K562 (cell line): ENCODE results near the gene OPA3. TPM values are rescaled to one million over a fixed set of nuclear protein-coding genes. Genes with fewer than 3 reads are reported as not detected.

Source experiments
- BRD9 ChIP-seq: fragments of 450-650 bp; IDR thresholded peaks from 2 replicates; pipeline ENCODE4 v1.6.1; 2018; ENCODE audit warnings: low read depth; ENCODE audit not compliant: partially characterized antibody
- CBX3 ChIP-seq, 2 experiments: IDR thresholded peaks; 1 replicate in 1 of 2; 2 replicates in 1 of 2; pipeline ENCODE4 v1.6.1; 2012; ENCODE audit warnings: inconsistent platforms in 2 of 2, low read length in 2 of 2, borderline replicate concordance in 1 of 2, control low read depth in 1 of 2
- CCNT2 ChIP-seq: IDR thresholded peaks from 2 replicates; pipeline ENCODE4 v1.6.1; 2011; ENCODE audit warnings: borderline replicate concordance, low read depth, mild to moderate bottlenecking, moderate library complexity, mixed read lengths, low read length; ENCODE audit not compliant: insufficient read length; ENCODE audit errors: extremely low read depth
- CHD2 ChIP-seq: IDR thresholded peaks from 2 replicates; pipeline ENCODE4 v1.6.1; 2011; ENCODE audit warnings: low read depth, low read length
- CREB1 ChIP-seq, 2 experiments: sonication (generic) in 1 of 2; formaldehyde crosslinking in 1 of 2; IDR thresholded peaks; 2 replicates each; pipeline versions ENCODE4 v1.6.1 to v1.8.0; 2012 to 2022; ENCODE audit warnings: inconsistent platforms in 1 of 2, mild to moderate bottlenecking in 1 of 2, missing genetic modification reagents in 1 of 2, moderate library complexity in 1 of 2
- ETV1 ChIP-seq: fragments of 450-650 bp; conservative IDR thresholded peaks from 2 replicates; pipeline ENCODE4 v1.6.1; 2016; ENCODE audit warnings: missing genetic modification characterization, control low read depth, low read depth, missing compliant biosample characterization
- GTF2B ChIP-seq: IDR thresholded peaks from 2 replicates; pipeline ENCODE4 v1.6.1; 2011; ENCODE audit not compliant: insufficient read length; ENCODE audit errors: extremely low read depth
- IRF2 ChIP-seq: sonication (generic); formaldehyde crosslinking; IDR thresholded peaks from 2 replicates; pipeline ENCODE4 v1.8.1; 2022; ENCODE audit warnings: mild to moderate bottlenecking, missing genetic modification reagents
- MITF ChIP-seq: IDR thresholded peaks from 2 replicates; pipeline ENCODE4 v1.6.1; 2014; ENCODE audit warnings: antibody characterized with exemption
- MTA1 ChIP-seq: fragments of 450-650 bp; IDR thresholded peaks from 2 replicates; pipeline ENCODE4 v1.6.1; 2017; ENCODE audit warnings: borderline replicate concordance
- RAD21 ChIP-seq, 2 experiments: fragments of 250-450 bp in 1 of 2; fragments of 450-650 bp in 1 of 2; sonication (Bioruptor Pico) in 1 of 2; formaldehyde crosslinking in 1 of 2; IDR thresholded peaks in 1 of 2; conservative IDR thresholded peaks in 1 of 2; 2 replicates each; pipeline versions ENCODE4 v1.4.0 to v1.8.0; 2020 to 2022; ENCODE audit warnings: mild to moderate bottlenecking in 2 of 2, moderate library complexity in 1 of 2
- RBM25 ChIP-seq: fragments of 200-400 bp; formaldehyde crosslinking; IDR thresholded peaks from 2 replicates; pipeline ENCODE4 v1.6.1; 2018; ENCODE audit warnings: low read length, low read depth, moderate library complexity; ENCODE audit not compliant: severe bottlenecking
- SOX6 ChIP-seq: fragments of 450-650 bp; IDR thresholded peaks from 2 replicates; pipeline ENCODE4 v1.6.1; 2014; ENCODE audit warnings: mild to moderate bottlenecking
- TARDBP ChIP-seq: fragments of 450-650 bp; IDR thresholded peaks from 2 replicates; pipeline ENCODE4 v1.6.1; 2016
- THRB ChIP-seq: fragments of 450-650 bp; formaldehyde crosslinking; conservative IDR thresholded peaks from 2 replicates; pipeline ENCODE4 v1.4.0; 2022; ENCODE audit warnings: mild to moderate bottlenecking, missing genetic modification characterization
- ZNF232 ChIP-seq: sonication (generic); formaldehyde crosslinking; IDR thresholded peaks from 2 replicates; pipeline ENCODE4 v1.8.0; 2022; ENCODE audit warnings: mild to moderate bottlenecking, missing genetic modification reagents
- ZNF77 ChIP-seq: fragments of 250-450 bp; sonication (Bioruptor Pico); IDR thresholded peaks from 2 replicates; pipeline ENCODE4 v1.5.0; 2020
- polyA plus RNA-seq, 8 experiments: library from polyadenylated mRNA; depleted of rRNA in 4 of 8; stranded (reverse) in 5 of 8; unstranded in 3 of 8; fragments of >200 nt; fragmentation: Nextera tagmentation in 2 of 8; fragmentation: Illumina TruSeq in 1 of 8; extraction: Ambion mirVana in 2 of 8; extraction: Trizol in 1 of 8; gene quantifications; 2 replicates each; pipeline versions ENCODE4 v1.2.1 to v1.2.3, GENCODE V29; 2011 to 2014; ENCODE audit warnings: inconsistent platforms in 1 of 8, missing spikeins in 1 of 8
- total RNA-seq, 7 experiments: library from RNA; depleted of rRNA in 6 of 7; stranded (reverse); fragments of >200 nt in 6 of 7; fragmentation: Illumina TruSeq in 2 of 7; extraction: Trizol in 2 of 7; gene quantifications; 2 replicates each; pipeline versions ENCODE4 v1.2.1 to v1.2.3, GENCODE V29; 2011 to 2021; ENCODE audit warnings: low replicate concordance in 1 of 7

OPA3 gene
- total and polyA plus RNA-seq, 9 of the 15 experiments (the other 6 are each of a cell fraction or from before 2014, with no cell fraction given): 1.4 to 18.8 (median 9.0) TPM

GRCh38 chr19:45585158-45585577 lies 566 bp upstream of the OPA3 start (continued):
- TF ChIP-seq MITF (no peak), SOX6 (no peak), CREB1 (IDR thresholded peaks at IDR 0.05) (no peak), CREB1 (CRISPR knock-in tag; IDR thresholded peaks at IDR 0.05) (peak; percentile 62; the same call in 1 of the 2 replicates), CHD2 (no peak), MTA1 (no peak), ETV1 (tag) (peak; percentile 52), GTF2B (no peak), IRF2 (CRISPR knock-in tag) (no peak), RBM25 (peak; percentile 95), BRD9 (peak; percentile 63), ZNF232 (CRISPR knock-in tag) (no peak), ZNF77 (no peak), TARDBP (0 out of 2 replicates have a peak, but pooled peaks have one; percentile 13), THRB (CRISPR knock-in tag) (no peak), CBX3 (IDR thresholded peaks at IDR 0.05; ENCODE audit: borderline replicate concordance in 1 of 2, low read length in 2 of 2) (0 out of 3 replicates have a peak, but pooled peaks of 1 of the 2 experiments have one; percentile 50), CCNT2 (peak; percentile 0), RAD21 (CRISPR knock-in tag; conservative IDR thresholded peaks at IDR 0.05 in 1 of 2, IDR thresholded peaks at IDR 0.05 in 1 of 2) (no peak)
